Measurements from ENCODE around the gene NECAP2. TPM values are rescaled to one million over a fixed set of nuclear protein-coding genes. Genes with fewer than 3 reads are reported as not detected.
"Not testable (repeated sequence)": the region's sequence is repeated elsewhere in the genome, so short reads cannot be mapped to it uniquely, and the experiment has no call there.

NECAP2 gene
- total RNA-seq, 2 experiments from 2014 or later: 51.8 to 59.0 TPM

DNA sequence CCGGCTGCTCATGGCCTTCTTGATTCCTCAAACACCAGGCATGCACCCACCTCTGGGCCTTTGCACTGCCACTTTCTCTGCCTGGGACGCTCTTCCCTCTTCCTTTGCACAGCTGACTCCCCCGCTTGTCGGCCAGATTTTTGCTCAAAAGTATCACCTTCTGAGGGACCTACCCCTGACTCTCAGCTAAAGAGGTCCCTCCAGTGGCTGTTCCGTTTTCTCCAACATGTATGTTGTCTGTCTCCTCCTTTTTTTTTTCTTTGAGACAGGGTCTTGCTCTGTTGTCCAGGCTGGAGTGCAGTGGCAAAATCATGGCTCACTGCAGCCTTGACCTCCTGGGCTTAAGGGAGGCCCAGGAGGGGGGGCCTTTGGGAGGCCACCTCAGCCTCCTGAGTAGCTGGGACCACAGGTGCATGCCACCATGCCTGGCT, 57.0 kb downstream of the NECAP2 start:
- H3K4me1 ChIP-seq (ENCODE audit: insufficient read depth, low read length, poor library complexity, severe bottlenecking): peaks cover 11% of the 10 kb centered on the region
- DNase-seq (ENCODE audit: low spot score): peak; percentile 35
- intact Hi-C loops (cut with micrococcal nuclease; ENCODE audit: unreplicated experiment): loop anchor here (2.0 to 5.0 kb wide), 3 partner anchors 55 to 405 kb away; partner anchors contain the start of genes NECAP2 and SZRD1
- H3K79me2 ChIP-seq (ENCODE audit: insufficient read depth, low read depth, low read length); H3K4me3 ChIP-seq (ENCODE audit: low read depth, low read length, poor library complexity, severe bottlenecking); H3K9me3 ChIP-seq (ENCODE audit: low read length); H3K9me2 ChIP-seq (ENCODE audit: insufficient read depth, low read length); CTCF ChIA-PET (ENCODE audit: unreplicated experiment); BruUV-seq (replicated peaks); H2AFZ ChIP-seq (ENCODE audit: low read length); H3K36me3 ChIP-seq (ENCODE audit: insufficient read depth, low read length); H4K20me1 ChIP-seq (ENCODE audit: insufficient read depth, low read length); H3K27ac ChIP-seq (ENCODE audit: low read depth, low read length, poor library complexity, severe bottlenecking); H3K4me2 ChIP-seq (ENCODE audit: low read length): not testable (repeated sequence)
- POLR2A ChIA-PET: interaction anchor here (0.7 kb wide), 1 partner anchor 65 kb away, joined by 3 read pairs; no protein-coding TSS in a partner anchor
- TF ChIP-seq, protein P1, sequence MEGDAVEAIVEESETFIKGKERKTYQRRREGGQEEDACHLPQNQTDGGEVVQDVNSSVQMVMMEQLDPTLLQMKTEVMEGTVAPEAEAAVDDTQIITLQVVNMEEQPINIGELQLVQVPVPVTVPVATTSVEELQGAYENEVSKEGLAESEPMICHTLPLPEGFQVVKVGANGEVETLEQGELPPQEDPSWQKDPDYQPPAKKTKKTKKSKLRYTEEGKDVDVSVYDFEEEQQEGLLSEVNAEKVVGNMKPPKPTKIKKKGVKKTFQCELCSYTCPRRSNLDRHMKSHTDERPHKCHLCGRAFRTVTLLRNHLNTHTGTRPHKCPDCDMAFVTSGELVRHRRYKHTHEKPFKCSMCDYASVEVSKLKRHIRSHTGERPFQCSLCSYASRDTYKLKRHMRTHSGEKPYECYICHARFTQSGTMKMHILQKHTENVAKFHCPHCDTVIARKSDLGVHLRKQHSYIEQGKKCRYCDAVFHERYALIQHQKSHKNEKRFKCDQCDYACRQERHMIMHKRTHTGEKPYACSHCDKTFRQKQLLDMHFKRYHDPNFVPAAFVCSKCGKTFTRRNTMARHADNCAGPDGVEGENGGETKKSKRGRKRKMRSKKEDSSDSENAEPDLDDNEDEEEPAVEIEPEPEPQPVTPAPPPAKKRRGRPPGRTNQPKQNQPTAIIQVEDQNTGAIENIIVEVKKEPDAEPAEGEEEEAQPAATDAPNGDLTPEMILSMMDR (conservative IDR thresholded peaks at IDR 0.05; ENCODE audit: low read length): 0 out of 2 replicates have a peak, but pooled peaks have one; percentile 31

DNA sequence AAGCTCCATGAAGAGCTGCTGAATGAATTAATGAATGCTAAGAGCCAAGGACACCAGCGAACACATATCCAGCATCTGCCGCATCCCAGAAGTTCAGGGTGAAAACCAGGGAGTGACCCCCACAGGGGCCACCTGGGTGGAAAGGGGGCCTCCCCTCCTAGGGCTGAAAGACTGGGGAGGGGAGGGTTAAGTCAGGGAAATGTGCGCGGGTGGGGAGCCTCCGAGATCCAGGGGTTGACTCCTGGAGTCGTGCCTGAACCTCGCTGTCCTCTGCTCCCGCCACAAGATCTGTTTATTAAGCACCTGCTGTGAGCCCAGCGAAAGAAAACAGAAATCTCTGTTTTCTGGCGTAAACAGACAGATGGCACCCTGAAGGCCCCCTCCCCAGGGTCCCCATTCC, 57.5 kb downstream of the NECAP2 start:
- POLR2A ChIA-PET; H3K36me3 ChIP-seq (ENCODE audit: insufficient read depth, low read length); H3K27ac ChIP-seq (ENCODE audit: low read depth, low read length, poor library complexity, severe bottlenecking); BruUV-seq (replicated peaks); H2AFZ ChIP-seq (ENCODE audit: low read length); H3K9me2 ChIP-seq (ENCODE audit: insufficient read depth, low read length); H3K9me3 ChIP-seq (ENCODE audit: low read length); H4K20me1 ChIP-seq (ENCODE audit: insufficient read depth, low read length); H3K79me2 ChIP-seq (ENCODE audit: insufficient read depth, low read depth, low read length); DNase-seq (ENCODE audit: low spot score); CTCF ChIA-PET (ENCODE audit: unreplicated experiment): not testable (repeated sequence)
- intact Hi-C loops (cut with micrococcal nuclease; ENCODE audit: unreplicated experiment): loop anchor here (5.0 kb wide), 2 partner anchors 56 to 404 kb away; partner anchors contain the start of gene NECAP2
- Histone ChIP-seq H3K4me1 (ENCODE audit: insufficient read depth, low read length, poor library complexity, severe bottlenecking) (peaks cover 11% of the 10 kb centered on the region), H3K4me3 (ENCODE audit: low read depth, low read length, poor library complexity, severe bottlenecking) (peak overlapping the region; percentile 79), H3K4me2 (ENCODE audit: low read length) (peak overlapping the region; percentile 93)

DNA sequence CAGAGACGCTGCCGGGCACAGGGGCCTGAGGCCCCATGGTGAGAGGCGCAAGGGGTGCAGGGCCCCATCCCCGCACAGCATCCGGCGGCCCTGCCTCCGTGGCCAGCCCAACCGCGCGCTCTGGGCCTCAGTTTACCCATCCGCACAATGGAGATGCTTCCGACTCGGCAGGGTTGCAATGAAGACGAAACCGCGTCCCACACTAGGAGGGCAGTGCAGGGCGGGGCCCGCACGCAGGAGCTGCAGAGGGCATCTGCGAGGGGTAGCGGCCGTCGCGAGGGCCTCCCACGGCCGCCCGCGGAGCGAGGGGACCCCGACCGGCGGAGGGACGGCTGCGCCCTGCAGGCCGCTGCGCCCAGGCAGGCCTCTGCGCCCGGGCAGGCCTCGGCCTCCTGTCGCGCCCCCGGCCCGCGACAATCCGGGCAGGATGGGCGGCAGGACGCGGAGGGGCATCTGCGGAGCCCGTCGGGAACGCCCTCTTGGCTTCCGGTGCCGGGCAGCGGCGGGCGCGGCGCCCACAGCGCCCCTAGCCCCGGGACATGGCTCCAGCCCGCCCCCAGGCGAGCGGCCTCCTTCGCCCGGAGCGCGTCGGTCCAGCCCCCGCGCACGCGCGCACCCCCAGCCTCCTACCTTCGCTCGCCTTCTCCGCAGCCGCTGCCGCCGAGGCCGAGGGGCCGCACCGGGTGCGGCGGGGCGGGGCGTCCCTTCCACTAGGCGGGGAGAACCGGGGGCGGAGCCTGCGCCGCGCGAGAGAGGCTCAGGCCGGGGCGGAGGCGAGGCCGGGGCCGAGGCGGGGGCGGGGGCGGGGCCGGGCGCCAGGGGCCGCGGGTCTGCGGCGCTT, 58.3 kb downstream of the NECAP2 start:
- Histone ChIP-seq H3K36me3 (ENCODE audit: insufficient read depth, low read length) (no peaks in the 10 kb centered on the region), H3K4me3 (ENCODE audit: low read depth, low read length, poor library complexity, severe bottlenecking) (peak overlapping the region; percentile 79), H3K79me2 (ENCODE audit: insufficient read depth, low read depth, low read length) (no peaks in the 10 kb centered on the region), H3K4me1 (ENCODE audit: insufficient read depth, low read length, poor library complexity, severe bottlenecking) (peaks cover 11% of the 10 kb centered on the region), H2AFZ (ENCODE audit: low read length) (peak overlapping the region; percentile 86), H3K9me2 (ENCODE audit: insufficient read depth, low read length) (no peaks in the 10 kb centered on the region), H3K4me2 (ENCODE audit: low read length) (peak overlapping the region; percentile 93), H3K27ac (ENCODE audit: low read depth, low read length, poor library complexity, severe bottlenecking) (no peak overlapping the region), H4K20me1 (ENCODE audit: insufficient read depth, low read length) (no peaks in the 10 kb centered on the region), H3K9me3 (ENCODE audit: low read length) (no peaks in the 10 kb centered on the region)
- POLR2A ChIA-PET: no interaction called here
- intact Hi-C loops (cut with micrococcal nuclease; ENCODE audit: unreplicated experiment): loop anchor here (5.0 kb wide), 2 partner anchors 56 to 404 kb away; partner anchors contain the start of gene NECAP2
- CTCF ChIA-PET (ENCODE audit: unreplicated experiment): no interaction called here
- no peak for TF ChIP-seq EZH2phosphoT487 (IDR thresholded peaks at IDR 0.05; ENCODE audit: borderline replicate concordance, low read depth, low read length)
- TF ChIP-seq, protein P1 (conservative IDR thresholded peaks at IDR 0.05; ENCODE audit: low read length): peak; percentile 34; the same call in 1 of the 2 replicates
- DNase-seq (ENCODE audit: low spot score): peak; percentile 89
- no TSS peak for BruUV-seq (replicated peaks)

DNA sequence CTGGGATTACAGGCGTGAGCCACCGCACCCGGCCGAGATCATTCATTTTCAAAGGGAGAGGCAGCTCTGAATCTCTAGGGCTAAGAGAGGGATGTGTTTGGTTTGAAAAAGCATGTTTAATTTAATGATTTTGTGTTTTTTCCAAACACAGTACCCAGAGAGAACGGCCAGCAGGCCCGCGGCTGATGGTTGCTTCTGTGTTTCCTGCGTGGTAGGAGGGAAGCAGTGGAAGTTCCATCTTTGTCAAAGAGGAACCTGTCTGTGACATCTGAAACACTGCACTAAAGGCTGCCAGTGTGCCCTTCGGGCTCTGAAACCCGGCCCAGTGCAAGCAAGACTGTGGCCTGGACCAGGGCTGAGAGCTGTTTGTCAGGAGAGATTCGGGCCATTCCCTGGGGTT, 59.9 kb downstream of the NECAP2 start:
- H3K9me2 ChIP-seq (ENCODE audit: insufficient read depth, low read length); BruUV-seq (replicated peaks); H3K27ac ChIP-seq (ENCODE audit: low read depth, low read length, poor library complexity, severe bottlenecking); H3K4me3 ChIP-seq (ENCODE audit: low read depth, low read length, poor library complexity, severe bottlenecking); H3K36me3 ChIP-seq (ENCODE audit: insufficient read depth, low read length); H4K20me1 ChIP-seq (ENCODE audit: insufficient read depth, low read length); DNase-seq (ENCODE audit: low spot score); H3K9me3 ChIP-seq (ENCODE audit: low read length); CTCF ChIA-PET (ENCODE audit: unreplicated experiment); H3K79me2 ChIP-seq (ENCODE audit: insufficient read depth, low read depth, low read length); intact Hi-C loops (cut with micrococcal nuclease; ENCODE audit: unreplicated experiment); H3K4me2 ChIP-seq (ENCODE audit: low read length); H2AFZ ChIP-seq (ENCODE audit: low read length): not testable (repeated sequence)
- POLR2A ChIA-PET: interaction anchor here (0.7 kb wide), 2 partner anchors 61 to 136 kb away, joined by 4 to 5 read pairs; no protein-coding TSS in a partner anchor
- peaks cover 11% of the 10 kb centered on the region for H3K4me1 ChIP-seq (ENCODE audit: insufficient read depth, low read length, poor library complexity, severe bottlenecking)

DNA sequence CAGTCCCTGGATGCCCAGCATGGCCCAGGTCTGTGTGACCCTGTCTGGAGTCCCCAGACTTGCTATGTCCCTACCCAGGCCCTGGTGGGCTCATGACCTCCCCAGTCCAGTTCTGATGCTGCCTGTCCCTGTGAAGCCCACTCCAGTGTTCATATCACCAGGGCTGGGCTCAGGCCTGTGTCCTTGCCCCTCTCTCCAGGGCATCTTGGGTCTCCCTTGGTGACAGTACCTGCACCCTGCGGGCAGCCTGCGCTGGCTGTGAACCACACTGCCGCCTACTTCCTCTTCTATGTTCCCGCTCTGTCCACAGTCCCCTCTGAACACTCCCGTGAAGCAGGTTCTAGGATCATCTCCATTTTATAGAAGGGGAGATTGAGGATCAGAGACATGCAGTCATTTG, 60.5 kb downstream of the NECAP2 start:
- H3K4me2 ChIP-seq (ENCODE audit: low read length); BruUV-seq (replicated peaks); CTCF ChIA-PET (ENCODE audit: unreplicated experiment); intact Hi-C loops (cut with micrococcal nuclease; ENCODE audit: unreplicated experiment); H3K79me2 ChIP-seq (ENCODE audit: insufficient read depth, low read depth, low read length); H3K36me3 ChIP-seq (ENCODE audit: insufficient read depth, low read length); H4K20me1 ChIP-seq (ENCODE audit: insufficient read depth, low read length); H3K27ac ChIP-seq (ENCODE audit: low read depth, low read length, poor library complexity, severe bottlenecking); H3K4me3 ChIP-seq (ENCODE audit: low read depth, low read length, poor library complexity, severe bottlenecking); H3K9me2 ChIP-seq (ENCODE audit: insufficient read depth, low read length); H3K9me3 ChIP-seq (ENCODE audit: low read length); H2AFZ ChIP-seq (ENCODE audit: low read length); DNase-seq (ENCODE audit: low spot score); POLR2A ChIA-PET: not testable (repeated sequence)
- H3K4me1 ChIP-seq (ENCODE audit: insufficient read depth, low read length, poor library complexity, severe bottlenecking): peaks cover 11% of the 10 kb centered on the region

All from OCI-LY7 (cell line).